Fibroblast of the aortic adventitia (primary cell): Measurements from ENCODE around the gene BEND7. TPM values are rescaled to one million over a fixed set of nuclear protein-coding genes. Genes with fewer than 3 reads are reported as not detected.

Experiments
- DNase-seq: peaks from one replicate; pipeline ENCODE4 v3.0.0-alpha.2; 2010; ENCODE audit warnings: low read depth
- H3K4me3 ChIP-seq: 2 replicates; pipeline ENCODE4 v1.5.1; 2011; ENCODE audit warnings: low read depth, mild to moderate bottlenecking, control low read depth, low read length, moderate library complexity
- total RNA-seq: library from RNA; depleted of rRNA; stranded (reverse); fragments of >200 nt; gene quantifications from 2 replicates; pipeline ENCODE4 v1.2.3, GENCODE V29; 2012; ENCODE audit warnings: low replicate concordance
- TF ChIP-seq, protein P1 (sequence below): IDR thresholded peaks from 2 replicates; pipeline ENCODE4 v1.5.1; 2011; ENCODE audit warnings: mild to moderate bottlenecking, low read length, control low read depth, inconsistent platforms; ENCODE audit not compliant: insufficient read depth

Gene BEND7
- total RNA-seq, 1 donor = 2.6 TPM

DNA sequence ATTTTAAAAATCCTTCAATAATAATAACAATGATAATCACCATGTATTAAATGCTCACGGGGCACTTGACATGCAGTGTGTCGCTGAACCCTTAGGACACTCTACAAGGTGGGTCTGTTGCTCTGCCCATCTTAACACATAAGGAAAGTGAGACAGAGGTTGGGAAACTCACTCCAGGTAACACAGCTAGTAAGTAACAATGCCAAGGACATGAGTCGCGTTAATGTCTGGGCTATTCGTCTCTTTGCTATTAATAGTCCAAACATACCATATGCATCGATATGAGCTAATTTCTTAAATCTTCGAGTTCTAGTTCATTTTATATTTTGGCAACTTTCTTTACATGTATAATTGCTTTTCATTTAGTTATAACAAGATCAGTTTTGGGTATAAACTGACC lies 79.5 kb downstream of the BEND7 start:
- no peak for DNase-seq
- TF ChIP-seq, protein P1, sequence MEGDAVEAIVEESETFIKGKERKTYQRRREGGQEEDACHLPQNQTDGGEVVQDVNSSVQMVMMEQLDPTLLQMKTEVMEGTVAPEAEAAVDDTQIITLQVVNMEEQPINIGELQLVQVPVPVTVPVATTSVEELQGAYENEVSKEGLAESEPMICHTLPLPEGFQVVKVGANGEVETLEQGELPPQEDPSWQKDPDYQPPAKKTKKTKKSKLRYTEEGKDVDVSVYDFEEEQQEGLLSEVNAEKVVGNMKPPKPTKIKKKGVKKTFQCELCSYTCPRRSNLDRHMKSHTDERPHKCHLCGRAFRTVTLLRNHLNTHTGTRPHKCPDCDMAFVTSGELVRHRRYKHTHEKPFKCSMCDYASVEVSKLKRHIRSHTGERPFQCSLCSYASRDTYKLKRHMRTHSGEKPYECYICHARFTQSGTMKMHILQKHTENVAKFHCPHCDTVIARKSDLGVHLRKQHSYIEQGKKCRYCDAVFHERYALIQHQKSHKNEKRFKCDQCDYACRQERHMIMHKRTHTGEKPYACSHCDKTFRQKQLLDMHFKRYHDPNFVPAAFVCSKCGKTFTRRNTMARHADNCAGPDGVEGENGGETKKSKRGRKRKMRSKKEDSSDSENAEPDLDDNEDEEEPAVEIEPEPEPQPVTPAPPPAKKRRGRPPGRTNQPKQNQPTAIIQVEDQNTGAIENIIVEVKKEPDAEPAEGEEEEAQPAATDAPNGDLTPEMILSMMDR = no peak
- H3K4me3 ChIP-seq = no peak overlapping the region

DNA sequence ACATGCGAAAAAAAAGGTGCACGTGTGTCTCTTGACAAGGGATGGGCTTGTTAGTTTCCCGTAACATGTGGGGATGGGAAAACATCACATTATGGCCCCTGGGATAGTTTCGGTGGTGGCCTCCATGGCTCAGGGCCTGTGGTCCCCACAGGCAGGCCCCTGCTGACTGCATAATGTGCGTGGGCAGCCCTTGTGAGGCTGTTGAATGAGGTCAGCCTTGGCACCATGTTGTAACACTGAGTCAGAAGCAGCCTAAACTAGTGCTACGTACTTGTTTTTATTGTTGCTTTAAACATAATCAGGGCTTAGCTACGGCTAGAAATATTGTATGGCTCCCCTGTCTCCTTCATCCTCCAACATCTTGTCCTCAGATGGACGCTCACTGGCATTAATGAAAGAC lies 80.6 kb downstream of the BEND7 start:
- DNase-seq = peak; percentile 37
- H3K4me3 ChIP-seq = no peak overlapping the region
- TF ChIP-seq, protein P1 = no peak

DNA sequence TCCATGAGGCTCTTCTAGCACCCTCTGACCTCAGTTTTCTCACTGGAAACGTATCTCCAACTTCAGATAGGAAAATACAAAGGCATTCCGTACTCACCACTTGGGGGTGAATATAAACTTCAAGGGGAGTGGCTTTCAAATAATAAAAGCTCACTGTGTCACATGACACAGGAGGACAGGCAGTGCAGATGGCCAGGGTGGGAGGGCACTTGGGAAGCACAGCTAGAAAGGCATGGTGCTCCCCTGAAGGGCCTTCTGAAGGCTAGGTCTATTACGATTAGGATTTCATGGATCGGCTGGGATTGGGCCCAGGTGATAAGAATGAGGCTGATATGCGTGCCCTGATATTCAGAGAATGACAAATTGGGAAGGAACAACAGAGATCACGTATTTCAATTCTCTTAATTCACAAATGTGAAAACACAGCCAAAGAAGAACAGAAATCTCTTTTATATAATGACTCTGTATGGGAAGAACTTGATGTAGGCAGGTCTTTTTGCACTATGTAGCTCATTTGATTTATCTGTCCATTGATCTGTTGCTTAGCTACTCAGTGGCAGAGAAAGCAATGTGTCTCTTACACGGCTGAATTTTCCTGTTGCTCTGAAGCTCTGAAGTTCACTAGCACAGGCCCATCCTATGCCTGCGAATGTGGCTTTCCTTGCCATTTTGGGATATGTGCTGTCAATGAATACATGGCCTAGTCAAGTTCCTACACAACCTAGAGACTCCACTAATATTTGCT lies 83.0 kb downstream of the BEND7 start:
- TF ChIP-seq, protein P1 = no peak
- no peak overlapping the region for H3K4me3 ChIP-seq
- no peak for DNase-seq

- no peak for DNase-seq
- TF ChIP-seq, protein P1 = no peak
- no peak overlapping the region for H3K4me3 ChIP-seq
Observed at GRCh38 chr10:13441476-13441875, 87.3 kb downstream of the BEND7 start.

- no peak overlapping the region for H3K4me3 ChIP-seq
- no peak for DNase-seq
- TF ChIP-seq, protein P1 = peak; percentile 74
Observed at GRCh38 chr10:13440185-13441061, 88.4 kb downstream of the BEND7 start.

GRCh38 chr10:13439313-13440184 lies 89.3 kb downstream of the BEND7 start:
- TF ChIP-seq, protein P1 = no peak
- no peak overlapping the region for H3K4me3 ChIP-seq
- no peak for DNase-seq
